PC-9 (cell line): ENCODE data around the gene PLEKHJ1. TPM values are rescaled to one million over a fixed set of nuclear protein-coding genes. Genes with fewer than 3 reads are reported as not detected.

Experiments
- BruUV-seq: library from RNA; stranded (reverse); fragments of 400-500 nt; replicated peaks from 2 replicates; lab custom pipeline; 2021; lab: Mats Ljungman, UMichigan
- CTCF ChIA-PET: fragments of 300-600 bp; sonication (Branson Sonifier 250); formaldehyde crosslinking; loops from one replicate; lab custom pipeline; 2022; ENCODE audit warnings: antibody characterized with exemption; lab: Charles Lee
- POLR2A ChIA-PET: fragments of 300-600 bp; sonication (Branson Sonifier 250); formaldehyde crosslinking; loops from one replicate; lab custom pipeline; 2022; ENCODE audit warnings: antibody characterized with exemption; ENCODE audit not compliant: unreplicated experiment; lab: Charles Lee
- DNase-seq, 2 experiments: peaks; one replicate each; pipeline versions ENCODE4 v3.0.0 to v3.0.0-alpha.2; 2015 to 2022; ENCODE audit warnings: mixed read lengths in 1 of 2
- H2AFZ ChIP-seq: fragments of 200-600 bp; sonication (generic); 2 replicates; pipeline ENCODE4 v1.8.1; 2017; ENCODE audit warnings: antibody characterized with exemption
- H3F3A ChIP-seq: fragments of 200-600 bp; sonication (generic); 2 replicates; pipeline ENCODE4 v1.8.1; 2017; ENCODE audit warnings: antibody characterized with exemption, mild to moderate bottlenecking, low read depth; ENCODE audit not compliant: insufficient read depth
- H3K27ac ChIP-seq: fragments of 200-600 bp; sonication (generic); 2 replicates; pipeline ENCODE4 v1.6.1; 2016; ENCODE audit warnings: mixed run types
- H3K27me3 ChIP-seq: fragments of 200-600 bp; sonication (generic); 2 replicates; pipeline ENCODE4 v1.6.1; 2016; ENCODE audit warnings: low read depth, mixed run types; ENCODE audit not compliant: insufficient read depth
- H3K36me3 ChIP-seq: fragments of 200-600 bp; sonication (generic); 2 replicates; pipeline ENCODE4 v1.6.1; 2016; ENCODE audit warnings: low read depth, mixed run types
- H3K4me1 ChIP-seq: fragments of 200-600 bp; sonication (generic); replicated peaks from 2 replicates; pipeline ENCODE4 v1.6.1; 2016; ENCODE audit warnings: mixed run types; ENCODE audit not compliant: insufficient read depth
- H3K4me2 ChIP-seq: fragments of 200-600 bp; sonication (generic); 2 replicates; pipeline ENCODE4 v1.6.1; 2017; ENCODE audit warnings: mixed run types
- H3K4me3 ChIP-seq: fragments of 200-600 bp; sonication (generic); 2 replicates; pipeline ENCODE4 v1.6.1; 2016; ENCODE audit warnings: mixed run types
- H3K79me2 ChIP-seq: fragments of 200-600 bp; sonication (generic); 2 replicates; pipeline ENCODE4 v1.6.1; 2017; ENCODE audit warnings: low read depth, mixed run types
- H3K9me2 ChIP-seq: fragments of 200-600 bp; sonication (generic); 2 replicates; pipeline ENCODE4 v1.8.1; 2017; ENCODE audit warnings: mild to moderate bottlenecking; ENCODE audit not compliant: insufficient read depth
- H3K9me3 ChIP-seq: fragments of 200-600 bp; sonication (generic); 2 replicates; pipeline ENCODE4 v1.8.1; 2016; ENCODE audit warnings: low read depth; ENCODE audit not compliant: insufficient read depth
- H4K20me1 ChIP-seq: fragments of 200-600 bp; sonication (generic); 2 replicates; pipeline ENCODE4 v1.8.1; 2017; ENCODE audit not compliant: insufficient read depth
- EZH2 ChIP-seq: fragments of 200-600 bp; sonication (generic); IDR thresholded peaks from 2 replicates; pipeline ENCODE4 v1.8.0; 2017; ENCODE audit warnings: antibody characterized with exemption, low read depth
- intact Hi-C: fragments of 100-400 bp; cut with micrococcal nuclease; formaldehyde crosslinking; loops from one replicate; pipeline ENCODE4 v1.10.0; 2022; ENCODE audit not compliant: unreplicated experiment
- total RNA-seq: library from RNA; stranded (reverse); gene quantifications from 2 replicates; pipeline ENCODE4 v1.2.3, GENCODE V29; 2021
- TF ChIP-seq, protein P1 (sequence below): fragments of 200-600 bp; sonication (generic); conservative IDR thresholded peaks from 2 replicates; pipeline ENCODE4 v1.6.1; 2017; ENCODE audit warnings: mixed run types, antibody characterized with exemption, mild to moderate bottlenecking, moderate library complexity

PLEKHJ1 gene
- total RNA-seq, 1 experiment from 2014 or later, result 38.6 TPM

DNA sequence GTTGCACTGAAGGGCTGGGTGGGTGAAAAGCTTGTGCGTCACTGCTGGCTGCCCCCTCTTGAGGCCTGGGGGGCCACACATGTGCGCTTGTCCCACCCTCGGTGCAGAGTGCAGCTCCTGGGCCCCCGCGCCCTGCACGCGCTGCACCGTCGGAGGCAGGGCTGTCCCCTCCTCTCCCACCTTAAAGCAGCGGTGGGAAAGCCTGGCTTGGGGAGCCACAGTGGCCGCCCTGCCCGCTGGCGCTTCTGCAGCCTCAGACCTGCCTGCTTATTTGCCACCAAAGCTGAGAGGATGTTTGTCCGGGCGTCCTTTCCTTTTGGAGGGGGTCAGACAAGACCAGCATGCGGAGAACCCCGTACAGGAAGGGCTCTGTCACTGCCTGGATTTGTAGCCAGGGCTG is 26.7 kb downstream of the PLEKHJ1 start:
- TF ChIP-seq EZH2, result no peak
- TF ChIP-seq, protein P1, sequence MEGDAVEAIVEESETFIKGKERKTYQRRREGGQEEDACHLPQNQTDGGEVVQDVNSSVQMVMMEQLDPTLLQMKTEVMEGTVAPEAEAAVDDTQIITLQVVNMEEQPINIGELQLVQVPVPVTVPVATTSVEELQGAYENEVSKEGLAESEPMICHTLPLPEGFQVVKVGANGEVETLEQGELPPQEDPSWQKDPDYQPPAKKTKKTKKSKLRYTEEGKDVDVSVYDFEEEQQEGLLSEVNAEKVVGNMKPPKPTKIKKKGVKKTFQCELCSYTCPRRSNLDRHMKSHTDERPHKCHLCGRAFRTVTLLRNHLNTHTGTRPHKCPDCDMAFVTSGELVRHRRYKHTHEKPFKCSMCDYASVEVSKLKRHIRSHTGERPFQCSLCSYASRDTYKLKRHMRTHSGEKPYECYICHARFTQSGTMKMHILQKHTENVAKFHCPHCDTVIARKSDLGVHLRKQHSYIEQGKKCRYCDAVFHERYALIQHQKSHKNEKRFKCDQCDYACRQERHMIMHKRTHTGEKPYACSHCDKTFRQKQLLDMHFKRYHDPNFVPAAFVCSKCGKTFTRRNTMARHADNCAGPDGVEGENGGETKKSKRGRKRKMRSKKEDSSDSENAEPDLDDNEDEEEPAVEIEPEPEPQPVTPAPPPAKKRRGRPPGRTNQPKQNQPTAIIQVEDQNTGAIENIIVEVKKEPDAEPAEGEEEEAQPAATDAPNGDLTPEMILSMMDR, result no peak
- intact Hi-C loops, result no loop called here
- Histone ChIP-seq H3K4me3 (no peak overlapping the region), H3F3A (no peaks in the 10 kb centered on the region), H4K20me1 (no peaks in the 10 kb centered on the region), H3K79me2 (no peaks in the 10 kb centered on the region), H3K36me3 (no peaks in the 10 kb centered on the region), H3K4me1 (no peaks in the 10 kb centered on the region), H3K27ac (no peak overlapping the region), H3K9me3 (no peaks in the 10 kb centered on the region), H3K4me2 (no peak overlapping the region), H2AFZ (no peak overlapping the region), H3K9me2 (no peaks in the 10 kb centered on the region), H3K27me3 (no peaks in the 10 kb centered on the region)
- no peak for DNase-seq
- BruUV-seq, result no TSS peak
- ChIA-PET POLR2A (no interaction called here), CTCF (no interaction called here)

DNA sequence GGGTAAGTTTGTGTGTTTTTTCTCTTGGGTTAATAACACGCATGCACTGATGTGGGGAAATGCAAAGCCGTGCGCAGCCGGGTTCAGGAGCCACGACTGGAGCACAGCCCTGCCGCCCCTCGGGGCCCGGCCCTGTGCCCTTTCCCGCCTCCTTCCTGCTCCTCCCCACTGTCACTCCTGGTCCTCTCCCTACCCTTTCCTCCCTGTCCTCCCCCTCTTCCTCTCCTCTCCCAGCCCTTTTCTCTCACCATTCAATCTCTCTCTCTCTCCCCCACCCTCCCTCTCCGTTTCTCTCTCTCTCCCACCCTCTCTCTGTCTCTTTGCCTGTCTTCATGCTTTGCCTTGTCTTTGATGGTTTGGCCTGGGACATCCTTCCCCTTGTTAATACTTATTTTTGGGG is 27.2 kb downstream of the PLEKHJ1 start:
- Histone ChIP-seq H3K4me2 (no peak overlapping the region), H3K4me3 (no peak overlapping the region), H3K9me2 (no peaks in the 10 kb centered on the region), H3K27me3 (no peaks in the 10 kb centered on the region), H3K9me3 (no peaks in the 10 kb centered on the region), H3K27ac (no peak overlapping the region), H3K79me2 (no peaks in the 10 kb centered on the region), H4K20me1 (no peaks in the 10 kb centered on the region), H3F3A (no peaks in the 10 kb centered on the region), H3K4me1 (no peaks in the 10 kb centered on the region), H3K36me3 (no peaks in the 10 kb centered on the region), H2AFZ (no peak overlapping the region)
- no peak for DNase-seq
- ChIA-PET POLR2A (interaction anchor here (0.6 kb wide), 1 partner anchor 51 kb away, joined by 8 read pairs; no protein-coding TSS in a partner anchor), CTCF (no interaction called here)
- no TSS peak for BruUV-seq
- intact Hi-C loops, result no loop called here
- no peak for TF ChIP-seq EZH2
- TF ChIP-seq, protein P1, result no peak

- no peaks in the 10 kb centered on the region for H3K36me3 ChIP-seq
- H3K4me2 ChIP-seq, result no peak overlapping the region
- no peak overlapping the region for H3K4me3 ChIP-seq
- BruUV-seq, result no TSS peak
- ChIA-PET CTCF (no interaction called here), POLR2A (interaction anchor here (0.6 kb wide), 1 partner anchor 50 kb away, joined by 8 read pairs; no protein-coding TSS in a partner anchor)
- no peaks in the 10 kb centered on the region for H3K4me1 ChIP-seq
- H4K20me1 ChIP-seq, result no peaks in the 10 kb centered on the region
- intact Hi-C loops, result no loop called here
- no peaks in the 10 kb centered on the region for H3K9me2 ChIP-seq
- no peaks in the 10 kb centered on the region for H3F3A ChIP-seq
- H3K79me2 ChIP-seq, result no peaks in the 10 kb centered on the region
- TF ChIP-seq EZH2, result no peak
- TF ChIP-seq, protein P1, result no peak
- H2AFZ ChIP-seq, result no peak overlapping the region
- no peaks in the 10 kb centered on the region for H3K27me3 ChIP-seq
- no peak for DNase-seq
- no peaks in the 10 kb centered on the region for H3K9me3 ChIP-seq
- no peak overlapping the region for H3K27ac ChIP-seq
These were observed 27.9 kb downstream of the PLEKHJ1 start for GRCh38 chr19:2207991-2208860.
